Measurements from ENCODE around the gene UBXN10. TPM values are rescaled to one million over a fixed set of nuclear protein-coding genes. Genes with fewer than 3 reads are reported as not detected.

UBXN10 gene
- total RNA-seq, 1 donor, result not detected

- no peak overlapping the region for H3K4me3 ChIP-seq (ENCODE audit: low read depth, low read length)
- no peak for DNase-seq (ENCODE audit: low read depth)
- no peak for TF ChIP-seq CTCF (IDR thresholded peaks at IDR 0.05; ENCODE audit: insufficient read depth, low read depth, low read length)
Observed at GRCh38 chr1:20233866-20234265, 48.0 kb downstream of the UBXN10 start.

- no peak for DNase-seq (ENCODE audit: low read depth)
- no peak for TF ChIP-seq CTCF (IDR thresholded peaks at IDR 0.05; ENCODE audit: insufficient read depth, low read depth, low read length)
- no peak overlapping the region for H3K4me3 ChIP-seq (ENCODE audit: low read depth, low read length)
Observed at GRCh38 chr1:20234788-20235535, 49.1 kb downstream of the UBXN10 start.

- H3K4me3 ChIP-seq (ENCODE audit: low read depth, low read length), result no peak overlapping the region
- no peak for DNase-seq (ENCODE audit: low read depth)
- no peak for TF ChIP-seq CTCF (IDR thresholded peaks at IDR 0.05; ENCODE audit: insufficient read depth, low read depth, low read length)
Observed at GRCh38 chr1:20237646-20238045, 51.8 kb downstream of the UBXN10 start.

- H3K4me3 ChIP-seq (ENCODE audit: low read depth, low read length), result no peak overlapping the region
- no peak for DNase-seq (ENCODE audit: low read depth)
- TF ChIP-seq CTCF (IDR thresholded peaks at IDR 0.05; ENCODE audit: insufficient read depth, low read depth, low read length), result no peak
Observed at GRCh38 chr1:20240012-20240411, 54.1 kb downstream of the UBXN10 start.

- TF ChIP-seq CTCF (IDR thresholded peaks at IDR 0.05; ENCODE audit: insufficient read depth, low read depth, low read length), result no peak
- no peak overlapping the region for H3K4me3 ChIP-seq (ENCODE audit: low read depth, low read length)
- DNase-seq (ENCODE audit: low read depth), result no peak
Observed at GRCh38 chr1:20242890-20243479, 57.1 kb downstream of the UBXN10 start.

Other genes starting within 250 kb of the UBXN10 start
- gene PLA2G2A, start 206.5 kb upstream of the UBXN10 start, total RNA-seq, result not detected in 2 replicates
- 0.32 TPM in 1 of 2 replicates, not detected in the other for gene PLA2G5, start 115.9 kb upstream of the UBXN10 start, total RNA-seq
- gene PLA2G2D, start 66.6 kb upstream of the UBXN10 start, total RNA-seq, result not detected in 2 replicates
- not detected in 2 replicates for gene PLA2G2F, start 46.8 kb upstream of the UBXN10 start, total RNA-seq
- gene PLA2G2C, start 422 bp downstream of the UBXN10 start, total RNA-seq, result not detected in 2 replicates
- not detected in 2 replicates for gene VWA5B1, start 104.8 kb downstream of the UBXN10 start, total RNA-seq

Measured in fibroblast of villous mesenchyme (primary cell).